Measurements from ENCODE around the gene SERPINA6.

- TF ChIP-seq, protein P1, sequence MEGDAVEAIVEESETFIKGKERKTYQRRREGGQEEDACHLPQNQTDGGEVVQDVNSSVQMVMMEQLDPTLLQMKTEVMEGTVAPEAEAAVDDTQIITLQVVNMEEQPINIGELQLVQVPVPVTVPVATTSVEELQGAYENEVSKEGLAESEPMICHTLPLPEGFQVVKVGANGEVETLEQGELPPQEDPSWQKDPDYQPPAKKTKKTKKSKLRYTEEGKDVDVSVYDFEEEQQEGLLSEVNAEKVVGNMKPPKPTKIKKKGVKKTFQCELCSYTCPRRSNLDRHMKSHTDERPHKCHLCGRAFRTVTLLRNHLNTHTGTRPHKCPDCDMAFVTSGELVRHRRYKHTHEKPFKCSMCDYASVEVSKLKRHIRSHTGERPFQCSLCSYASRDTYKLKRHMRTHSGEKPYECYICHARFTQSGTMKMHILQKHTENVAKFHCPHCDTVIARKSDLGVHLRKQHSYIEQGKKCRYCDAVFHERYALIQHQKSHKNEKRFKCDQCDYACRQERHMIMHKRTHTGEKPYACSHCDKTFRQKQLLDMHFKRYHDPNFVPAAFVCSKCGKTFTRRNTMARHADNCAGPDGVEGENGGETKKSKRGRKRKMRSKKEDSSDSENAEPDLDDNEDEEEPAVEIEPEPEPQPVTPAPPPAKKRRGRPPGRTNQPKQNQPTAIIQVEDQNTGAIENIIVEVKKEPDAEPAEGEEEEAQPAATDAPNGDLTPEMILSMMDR (optimal IDR thresholded peaks at IDR 0.05 in 1 of 3, IDR thresholded peaks at IDR 0.05 in 1 of 3, conservative IDR thresholded peaks at IDR 0.05 in 1 of 3; ENCODE audit: extremely low read depth in 1 of 3, insufficient read depth in 2 of 3, low read length in 3 of 3) = no peak
- no peak for TF ChIP-seq EZH2 (IDR thresholded peaks at IDR 0.05; ENCODE audit: low read length)
Measured at GRCh38 chr14:94337274-94337673, 14.1 kb upstream of the SERPINA6 start.
